HG02884 (cell line): ENCODE measurements around the gene RLN1.
A peak's percentile ranks its signal among the peaks of the same experiment; 100 is the strongest.
"Not testable (repeated sequence)": the region's sequence is repeated elsewhere in the genome, so short reads cannot be mapped to it uniquely, and the experiment has no call there.

Experiments
- ATAC-seq: cut with Tn5 transposase; IDR thresholded peaks from one replicate; pipeline ENCODE4 v1.9.1; 2021; ENCODE audit warnings: mild to moderate bottlenecking, moderate library complexity; ENCODE audit not compliant: unreplicated experiment

The RLN1 gene

GRCh38 chr9:5338992-5339981 is at the start of gene RLN1:
TSS of gene RLN1 (minus strand) at chr9:5339876. CDS start at chr9:5339746, 130 bp downstream.
- ATAC-seq, result peak; percentile 99

GRCh38 chr9:5389109-5389732 is 49.5 kb upstream of the RLN1 start:
- peak; percentile 77 for ATAC-seq

- ATAC-seq, result no peak
Measured at GRCh38 chr9:5388026-5388819, 48.5 kb upstream of the RLN1 start.

- ATAC-seq, result no peak
Measured at GRCh38 chr9:5384436-5384835, 44.8 kb upstream of the RLN1 start.

- no peak for ATAC-seq
Measured at GRCh38 chr9:5382479-5382878, 42.8 kb upstream of the RLN1 start.

GRCh38 chr9:5375790-5376477 is 36.3 kb upstream of the RLN1 start:
- no peak for ATAC-seq

- peak; percentile 72 for ATAC-seq
Measured at GRCh38 chr9:5375091-5375490, 35.4 kb upstream of the RLN1 start.

GRCh38 chr9:5364294-5365024 is 24.8 kb upstream of the RLN1 start:
- ATAC-seq, result peak; percentile 87

GRCh38 chr9:5361326-5362010 is 21.8 kb upstream of the RLN1 start:
- no peak for ATAC-seq

GRCh38 chr9:5360341-5360740 is 20.7 kb upstream of the RLN1 start:
- no peak for ATAC-seq

GRCh38 chr9:5357431-5358105 is 17.9 kb upstream of the RLN1 start:
- ATAC-seq, result no peak

GRCh38 chr9:5355817-5356216 is 16.1 kb upstream of the RLN1 start:
- ATAC-seq, result no peak

GRCh38 chr9:5355226-5355625 is 15.6 kb upstream of the RLN1 start:
- no peak for ATAC-seq

- no peak for ATAC-seq
Measured at GRCh38 chr9:5354184-5354583, 14.5 kb upstream of the RLN1 start.

GRCh38 chr9:5352637-5353248 is 13.1 kb upstream of the RLN1 start:
- no peak for ATAC-seq

- no peak for ATAC-seq
Measured at GRCh38 chr9:5336688-5337087, 3.0 kb downstream of the RLN1 start.

GRCh38 chr9:5331276-5331675 is 8.4 kb downstream of the RLN1 start:
- not testable (repeated sequence) for ATAC-seq

- ATAC-seq, result no peak
Measured at GRCh38 chr9:5326893-5327548, 12.7 kb downstream of the RLN1 start.
